HEK293 (cell line): ENCODE measurements around the gene BST1.
A peak's percentile ranks its signal among the peaks of the same experiment; 100 is the strongest.

Source experiments
- CTCF ChIA-PET: fragments of 350-600 bp; formaldehyde crosslinking; extraction: SDS; loops from one replicate; lab custom pipeline; 2021; ENCODE audit warnings: antibody characterized with exemption; lab: Yijun Ruan, JAX
- POLR2A ChIA-PET: fragments of 300-600 bp; formaldehyde crosslinking; extraction: SDS; loops from one replicate; lab custom pipeline; 2020; ENCODE audit warnings: antibody characterized with exemption, inconsistent platforms; lab: Yijun Ruan, JAX
- H3K27ac ChIP-seq: fragments of 200-500 bp; sonication (Bioruptor generic); 2 replicates; pipeline ENCODE4 v1.5.1; 2014; ENCODE audit warnings: low read depth, low read length, control low read depth, inconsistent platforms; ENCODE audit errors: extremely low read depth
- H3K36me3 ChIP-seq, 2 experiments: fragments of 200-500 bp in 1 of 2; sonication (Bioruptor generic) in 1 of 2; 1 replicate in 1 of 2; 2 replicates in 1 of 2; pipeline ENCODE4 v1.5.1; 2014 to 2017; ENCODE audit warnings: inconsistent platforms in 2 of 2, low read length in 2 of 2; ENCODE audit not compliant: control insufficient read depth in 2 of 2, insufficient read depth in 1 of 2
- H3K4me1 ChIP-seq: fragments of 200-500 bp; sonication (Bioruptor generic); 2 replicates; pipeline ENCODE4 v1.5.1; 2014; ENCODE audit warnings: mild to moderate bottlenecking, low read length, inconsistent platforms; ENCODE audit not compliant: control insufficient read depth, insufficient read depth
- H3K4me3 ChIP-seq: 2 replicates; pipeline ENCODE4 v1.5.1; 2011; ENCODE audit warnings: low read depth, mild to moderate bottlenecking, control low read depth, low read length, moderate library complexity
- H3K9me3 ChIP-seq: fragments of 200-500 bp; sonication (Bioruptor generic); 2 replicates; pipeline ENCODE4 v1.5.1; 2014; ENCODE audit warnings: low read depth, low read length, inconsistent platforms; ENCODE audit not compliant: control insufficient read depth, insufficient read depth
- HOXC10 ChIP-seq: sonication (generic); formaldehyde crosslinking; IDR thresholded peaks from 2 replicates; pipeline ENCODE4 v1.8.1; 2023; ENCODE audit warnings: mild to moderate bottlenecking, missing genetic modification reagents
- HOXD13 ChIP-seq: sonication (generic); formaldehyde crosslinking; IDR thresholded peaks from 2 replicates; pipeline ENCODE4 v1.8.0; 2022; ENCODE audit warnings: missing genetic modification reagents, borderline replicate concordance
- SP2 ChIP-seq: fragments of 450-650 bp; formaldehyde crosslinking; IDR thresholded peaks from 2 replicates; pipeline ENCODE4 v1.5.1; 2016; ENCODE audit warnings: missing biosample characterization, missing genetic modification characterization
- TRIM28 ChIP-seq: IDR thresholded peaks from 2 replicates; pipeline ENCODE4 v1.6.1; 2011; ENCODE audit warnings: low read length, control low read depth, borderline replicate concordance
- ZNF311 ChIP-seq: fragments of 450-650 bp; formaldehyde crosslinking; IDR thresholded peaks from 2 replicates; pipeline ENCODE4 v1.5.1; 2017; ENCODE audit warnings: missing biosample characterization, missing genetic modification characterization, borderline replicate concordance
- ZNF521 ChIP-seq: fragments of 450-650 bp; formaldehyde crosslinking; IDR thresholded peaks from 2 replicates; pipeline ENCODE4 v1.5.1; 2017; ENCODE audit warnings: missing biosample characterization, mild to moderate bottlenecking, missing genetic modification characterization
- ZNF558 ChIP-seq: fragments of 450-650 bp; formaldehyde crosslinking; IDR thresholded peaks from 2 replicates; pipeline ENCODE4 v1.5.1; 2016; ENCODE audit warnings: missing biosample characterization, missing genetic modification characterization
- ZNF664 ChIP-seq: fragments of 450-650 bp; formaldehyde crosslinking; IDR thresholded peaks from 2 replicates; pipeline ENCODE4 v1.5.1; 2016; ENCODE audit warnings: missing biosample characterization, missing genetic modification characterization
- ZNF843 ChIP-seq: fragments of 450-650 bp; formaldehyde crosslinking; IDR thresholded peaks from 2 replicates; pipeline ENCODE4 v1.5.1; 2016; ENCODE audit warnings: missing biosample characterization, missing genetic modification characterization
- ZXDB ChIP-seq: fragments of 450-650 bp; formaldehyde crosslinking; IDR thresholded peaks from 2 replicates; pipeline ENCODE4 v1.5.1; 2016; ENCODE audit warnings: missing biosample characterization, missing genetic modification characterization
- TF ChIP-seq, protein P1 (sequence below): fragments of 450-650 bp; formaldehyde crosslinking; IDR thresholded peaks from 2 replicates; pipeline ENCODE4 v1.5.1; 2016; ENCODE audit warnings: missing biosample characterization, missing genetic modification characterization, borderline replicate concordance
- TF ChIP-seq, protein P2 (sequence below): fragments of 450-650 bp; formaldehyde crosslinking; IDR thresholded peaks from 2 replicates; pipeline ENCODE4 v1.5.1; 2016; ENCODE audit warnings: missing biosample characterization, missing genetic modification characterization
- TF ChIP-seq, protein P3 (sequence below): fragments of 450-650 bp; formaldehyde crosslinking; IDR thresholded peaks from 2 replicates; pipeline ENCODE4 v1.5.1; 2016; ENCODE audit warnings: missing biosample characterization, missing genetic modification characterization

Gene BST1

DNA sequence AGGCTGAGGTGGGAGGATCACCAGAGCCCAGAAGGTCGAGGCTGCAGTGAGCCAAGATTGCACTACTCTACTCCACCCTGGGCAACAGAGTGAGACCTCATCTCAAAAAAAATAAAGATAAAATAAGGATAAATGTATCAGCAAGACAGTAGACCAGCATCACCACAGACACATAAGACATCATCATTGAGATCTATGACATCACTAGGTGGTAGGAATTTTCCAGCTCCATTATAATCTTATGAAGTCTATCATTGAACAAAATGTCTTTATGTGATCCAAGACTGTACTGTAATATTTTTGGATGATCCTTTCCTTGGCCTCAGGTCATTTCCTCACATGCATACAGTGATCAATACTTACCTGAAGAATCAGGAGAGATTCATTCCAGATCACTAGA lies 29.5 kb upstream of the BST1 start:
- no peaks in the 10 kb centered on the region for H3K4me1 ChIP-seq
- POLR2A ChIA-PET = interaction anchor here (0.7 to 1.6 kb wide), 2 partner anchors 8 to 958 kb away, joined by 3 to 5 read pairs; partner anchors contain the start of gene FAM200B
- peaks cover 0 to 10% of the 10 kb centered on the region in 2 experiments; a peak in 1 of 3 replicates for H3K36me3 ChIP-seq
- H3K9me3 ChIP-seq = no peaks in the 10 kb centered on the region
- H3K4me3 ChIP-seq = no peak overlapping the region
- TF ChIP-seq SP2 (tag by site-specific recombination) (no peak), ZNF311 (tag by site-specific recombination) (no peak), ZNF843 (tag by site-specific recombination) (no peak), ZNF558 (no peak)
- TF ChIP-seq, protein P1, sequence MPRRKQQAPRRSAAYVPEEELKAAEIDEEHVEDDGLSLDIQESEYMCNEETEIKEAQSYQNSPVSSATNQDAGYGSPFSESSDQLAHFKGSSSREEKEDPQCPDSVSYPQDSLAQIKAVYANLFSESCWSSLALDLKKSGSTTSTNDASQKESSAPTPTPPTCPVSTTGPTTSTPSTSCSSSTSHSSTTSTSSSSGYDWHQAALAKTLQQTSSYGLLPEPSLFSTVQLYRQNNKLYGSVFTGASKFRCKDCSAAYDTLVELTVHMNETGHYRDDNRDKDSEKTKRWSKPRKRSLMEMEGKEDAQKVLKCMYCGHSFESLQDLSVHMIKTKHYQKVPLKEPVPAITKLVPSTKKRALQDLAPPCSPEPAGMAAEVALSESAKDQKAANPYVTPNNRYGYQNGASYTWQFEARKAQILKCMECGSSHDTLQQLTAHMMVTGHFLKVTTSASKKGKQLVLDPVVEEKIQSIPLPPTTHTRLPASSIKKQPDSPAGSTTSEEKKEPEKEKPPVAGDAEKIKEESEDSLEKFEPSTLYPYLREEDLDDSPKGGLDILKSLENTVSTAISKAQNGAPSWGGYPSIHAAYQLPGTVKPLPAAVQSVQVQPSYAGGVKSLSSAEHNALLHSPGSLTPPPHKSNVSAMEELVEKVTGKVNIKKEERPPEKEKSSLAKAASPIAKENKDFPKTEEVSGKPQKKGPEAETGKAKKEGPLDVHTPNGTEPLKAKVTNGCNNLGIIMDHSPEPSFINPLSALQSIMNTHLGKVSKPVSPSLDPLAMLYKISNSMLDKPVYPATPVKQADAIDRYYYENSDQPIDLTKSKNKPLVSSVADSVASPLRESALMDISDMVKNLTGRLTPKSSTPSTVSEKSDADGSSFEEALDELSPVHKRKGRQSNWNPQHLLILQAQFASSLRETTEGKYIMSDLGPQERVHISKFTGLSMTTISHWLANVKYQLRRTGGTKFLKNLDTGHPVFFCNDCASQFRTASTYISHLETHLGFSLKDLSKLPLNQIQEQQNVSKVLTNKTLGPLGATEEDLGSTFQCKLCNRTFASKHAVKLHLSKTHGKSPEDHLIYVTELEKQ = no peak
- TF ChIP-seq, all 188 proteins: peak for 0
- H3K27ac ChIP-seq = no peak overlapping the region
- CTCF ChIA-PET = interaction anchor here (0.7 kb wide), 1 partner anchor 442 kb away, joined by 3 read pairs; no protein-coding TSS in a partner anchor

DNA sequence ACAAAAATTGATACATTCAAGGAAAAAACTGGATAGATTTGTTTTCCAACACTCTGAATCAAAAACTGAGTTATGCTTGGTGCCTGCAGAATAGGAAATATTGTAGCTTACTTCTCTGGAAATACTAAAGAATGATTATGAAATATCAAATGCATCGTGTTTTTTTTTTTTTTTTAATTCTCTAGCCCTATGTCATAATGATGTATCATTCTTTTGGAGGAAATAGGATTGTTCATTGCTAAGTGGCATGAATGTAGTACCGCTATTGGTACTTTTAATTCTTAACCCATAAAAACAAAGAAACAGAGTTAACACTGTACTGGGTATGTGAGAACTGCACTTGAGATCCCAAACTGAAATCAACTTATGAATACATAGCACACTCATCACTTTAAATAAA lies 28.8 kb upstream of the BST1 start:
- TF ChIP-seq ZXDB = no peak
- no peak for TF ChIP-seq SP2 (tag by site-specific recombination)
- TF ChIP-seq HOXD13 = no peak
- TF ChIP-seq, all 188 proteins: peak for 0
- Histone ChIP-seq H3K27ac (no peak overlapping the region), H3K36me3 (peaks cover 0 to 10% of the 10 kb centered on the region in 2 experiments; a peak in 1 of 3 replicates), H3K9me3 (no peaks in the 10 kb centered on the region), H3K4me1 (no peaks in the 10 kb centered on the region), H3K4me3 (no peak overlapping the region)
- ChIA-PET CTCF (no interaction called here), POLR2A (interaction anchor here (0.7 kb wide), 1 partner anchor 959 kb away, joined by 3 read pairs; no protein-coding TSS in a partner anchor)

GRCh38 chr4:15674926-15675325 lies 27.9 kb upstream of the BST1 start:
- H3K36me3 ChIP-seq = peaks cover 0 to 10% of the 10 kb centered on the region in 2 experiments; a peak in 1 of 3 replicates
- TF ChIP-seq, protein P2, sequence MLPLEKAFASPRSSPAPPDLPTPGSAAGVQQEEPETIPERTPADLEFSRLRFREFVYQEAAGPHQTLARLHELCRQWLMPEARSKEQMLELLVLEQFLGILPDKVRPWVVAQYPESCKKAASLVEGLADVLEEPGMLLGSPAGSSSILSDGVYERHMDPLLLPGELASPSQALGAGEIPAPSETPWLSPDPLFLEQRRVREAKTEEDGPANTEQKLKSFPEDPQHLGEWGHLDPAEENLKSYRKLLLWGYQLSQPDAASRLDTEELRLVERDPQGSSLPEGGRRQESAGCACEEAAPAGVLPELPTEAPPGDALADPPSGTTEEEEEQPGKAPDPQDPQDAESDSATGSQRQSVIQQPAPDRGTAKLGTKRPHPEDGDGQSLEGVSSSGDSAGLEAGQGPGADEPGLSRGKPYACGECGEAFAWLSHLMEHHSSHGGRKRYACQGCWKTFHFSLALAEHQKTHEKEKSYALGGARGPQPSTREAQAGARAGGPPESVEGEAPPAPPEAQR (tag by site-specific recombination) = no peak
- TF ChIP-seq, protein P3, sequence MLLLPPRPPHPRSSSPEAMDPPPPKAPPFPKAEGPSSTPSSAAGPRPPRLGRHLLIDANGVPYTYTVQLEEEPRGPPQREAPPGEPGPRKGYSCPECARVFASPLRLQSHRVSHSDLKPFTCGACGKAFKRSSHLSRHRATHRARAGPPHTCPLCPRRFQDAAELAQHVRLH = no peak
- H3K4me3 ChIP-seq = no peak overlapping the region
- no peaks in the 10 kb centered on the region for H3K4me1 ChIP-seq
- CTCF ChIA-PET = no interaction called here
- POLR2A ChIA-PET = no interaction called here
- H3K9me3 ChIP-seq = no peaks in the 10 kb centered on the region
- H3K27ac ChIP-seq = no peak overlapping the region

GRCh38 chr4:15675356-15675755 lies 27.5 kb upstream of the BST1 start:
- ChIA-PET CTCF (interaction anchor here (0.7 kb wide), 1 partner anchor 63 kb away, joined by 3 read pairs; no protein-coding TSS in a partner anchor), POLR2A (interaction anchor here (0.7 kb wide), 1 partner anchor 102 kb away, joined by 7 read pairs; no protein-coding TSS in a partner anchor)

More at GRCh38 chr4:15675356-15675755, 27.5 kb upstream of the BST1 start:
- Histone ChIP-seq H3K4me3 (no peak overlapping the region), H3K27ac (no peak overlapping the region), H3K4me1 (no peaks in the 10 kb centered on the region)
- TF ChIP-seq HOXC10 (CRISPR knock-in tag) = no peak
- TF ChIP-seq TRIM28 = no peak
- no peak for TF ChIP-seq ZNF521
- TF ChIP-seq ZNF664 (tag by site-specific recombination) = 0 out of 2 replicates have a peak, but pooled peaks have one; percentile 14
- TF ChIP-seq, all 188 proteins: peak for 1
- H3K36me3 ChIP-seq = peaks cover 0 to 10% of the 10 kb centered on the region in 2 experiments; a peak in 1 of 3 replicates
- H3K9me3 ChIP-seq = no peaks in the 10 kb centered on the region
